Progenitor cell of endocrine pancreas (in vitro differentiated cells): ENCODE data around the gene LPCAT1. TPM values are rescaled to one million over a fixed set of nuclear protein-coding genes. Genes with fewer than 3 reads are reported as not detected.
"Not testable (repeated sequence)": the region's sequence is repeated elsewhere in the genome, so short reads cannot be mapped to it uniquely, and the experiment has no call there.

Experiments
- DNase-seq: peaks from one replicate; pipeline ENCODE4 v3.0.0; 2021; ENCODE audit warnings: low spot score; ENCODE audit not compliant: unreplicated experiment
- H3K27ac Mint-ChIP-seq: 2 replicates; pipeline ENCODE4 v1.8.0; 2021; ENCODE audit warnings: mild to moderate bottlenecking, moderate library complexity, mixed read lengths
- H3K27me3 Mint-ChIP-seq: 2 replicates; pipeline ENCODE4 v1.8.0; 2021; ENCODE audit warnings: mixed read lengths
- H3K36me3 Mint-ChIP-seq: 2 replicates; pipeline ENCODE4 v1.8.0; 2022; ENCODE audit warnings: mixed read lengths; ENCODE audit not compliant: insufficient read depth
- H3K4me1 Mint-ChIP-seq: 2 replicates; pipeline ENCODE4 v1.8.0; 2021; ENCODE audit warnings: low read depth, mixed read lengths
- H3K4me3 Mint-ChIP-seq: 2 replicates; pipeline ENCODE4 v1.8.0; 2021; ENCODE audit warnings: low read depth, mild to moderate bottlenecking, moderate library complexity, mixed read lengths
- H3K9me3 Mint-ChIP-seq: 2 replicates; pipeline ENCODE4 v1.8.0; 2021; ENCODE audit warnings: low read depth, mixed read lengths
- CTCF ChIP-seq: fragments of 200-600 bp; sonication (generic); IDR thresholded peaks from one replicate; pipeline ENCODE4 v1.5.0; 2021; ENCODE audit warnings: antibody characterized with exemption, mild to moderate bottlenecking; ENCODE audit not compliant: unreplicated experiment
- total RNA-seq: library from RNA; stranded (reverse); gene quantifications from 2 replicates; pipeline ENCODE4 v1.2.1, GENCODE V29; 2021

Gene LPCAT1
- total RNA-seq, 1 donor from 2014 or later: 73.3 TPM

DNA sequence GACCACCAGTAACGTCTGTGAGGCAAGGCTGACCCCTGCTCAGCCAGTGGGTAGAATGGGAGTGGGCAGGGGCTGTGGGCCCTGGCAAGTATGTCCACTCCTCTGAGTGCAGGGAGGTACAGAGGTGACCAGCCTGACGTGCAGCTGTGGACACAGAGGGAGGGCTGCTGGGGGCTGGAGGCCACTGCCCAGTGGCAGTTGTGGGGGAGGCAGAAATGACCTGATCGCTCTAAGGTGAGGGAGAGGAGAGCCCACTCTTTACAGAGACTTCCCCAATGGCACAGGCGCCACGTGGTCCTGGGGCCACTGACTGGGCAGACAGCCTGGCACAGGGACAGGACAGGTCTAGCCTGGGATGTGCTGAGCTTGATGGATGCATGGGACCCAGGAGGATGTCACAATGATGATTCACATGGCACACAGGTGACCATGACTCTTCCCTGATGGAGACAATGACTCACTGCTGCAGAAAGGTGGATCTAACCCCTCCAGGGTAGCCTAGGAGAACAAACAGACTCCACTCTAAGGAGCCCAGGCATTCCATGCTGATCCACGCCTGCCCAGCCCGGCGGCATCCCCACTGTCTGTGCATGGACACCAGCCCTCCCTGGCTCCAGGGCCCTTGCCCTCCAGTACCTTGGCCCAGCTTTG, 7.7 kb downstream of the LPCAT1 start:
- Mint-ChIP-seq H3K36me3 (peaks cover 3% of the 10 kb centered on the region), H3K4me3 (no peak overlapping the region), H3K27ac (peak overlapping the region; percentile 19), H3K9me3 (no peaks in the 10 kb centered on the region), H3K27me3 (no peaks in the 10 kb centered on the region), H3K4me1 (peaks cover 15% of the 10 kb centered on the region)
- TF ChIP-seq CTCF: no peak
- DNase-seq: peak; percentile 8

DNA sequence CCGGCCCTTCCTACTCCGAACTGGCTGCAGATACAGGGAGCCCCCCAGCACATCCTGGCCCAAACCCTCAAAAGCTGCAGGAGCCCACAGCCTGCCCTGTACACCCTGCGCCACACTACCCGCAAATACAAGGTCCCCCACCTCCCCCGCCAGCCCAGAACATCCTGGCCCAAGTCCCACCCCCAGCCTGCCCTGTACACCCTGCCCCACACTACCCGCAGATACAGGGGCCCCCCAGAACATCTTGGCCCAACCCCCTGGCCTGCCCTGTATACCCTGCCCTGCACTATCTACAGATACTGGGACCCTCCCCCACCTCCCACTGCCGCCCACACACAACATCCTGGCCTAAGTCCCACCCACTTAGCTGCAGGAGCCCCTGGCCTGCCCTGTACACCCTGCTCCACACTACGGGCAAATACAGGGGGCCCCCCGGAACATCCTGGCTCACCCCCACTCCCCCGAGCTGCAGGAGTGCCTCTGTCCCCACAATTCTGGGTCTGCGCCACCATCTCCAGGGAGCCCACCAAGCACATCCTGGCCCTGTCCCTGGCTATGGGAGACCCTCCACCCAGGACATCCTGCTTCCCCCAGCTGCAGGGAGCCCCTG, 8.3 kb downstream of the LPCAT1 start:
- Mint-ChIP-seq H3K9me3 (no peaks in the 10 kb centered on the region), H3K27ac (peak overlapping the region; percentile 92), H3K4me1 (peaks cover 15% of the 10 kb centered on the region), H3K36me3 (peaks cover 3% of the 10 kb centered on the region), H3K4me3 (no peak overlapping the region), H3K27me3 (no peaks in the 10 kb centered on the region)
- peak; percentile 9 for DNase-seq
- TF ChIP-seq CTCF: no peak

GRCh38 chr5:1514819-1515310, 8.9 kb downstream of the LPCAT1 start:
- Mint-ChIP-seq H3K4me3 (peak overlapping the region; percentile 31), H3K27ac (peak overlapping the region; percentile 92), H3K4me1 (peaks cover 15% of the 10 kb centered on the region)
- H3K36me3 Mint-ChIP-seq, H3K9me3 Mint-ChIP-seq, H3K27me3 Mint-ChIP-seq: not testable (repeated sequence)
- peak; percentile 33 for DNase-seq

- peak overlapping the region; percentile 92 for H3K27ac Mint-ChIP-seq
- no peak for TF ChIP-seq CTCF
Observed at GRCh38 chr5:1514027-1514818, 9.5 kb downstream of the LPCAT1 start.

GRCh38 chr5:1513326-1514026, 10.3 kb downstream of the LPCAT1 start:
- H3K27ac Mint-ChIP-seq: peak overlapping the region; percentile 73
- H3K36me3 Mint-ChIP-seq: peaks cover 5% of the 10 kb centered on the region
- H3K4me3 Mint-ChIP-seq: no peak overlapping the region
- H3K9me3 Mint-ChIP-seq: no peaks in the 10 kb centered on the region
- DNase-seq: peak; percentile 3
- peaks cover 15% of the 10 kb centered on the region for H3K4me1 Mint-ChIP-seq
- H3K27me3 Mint-ChIP-seq: no peaks in the 10 kb centered on the region
- TF ChIP-seq CTCF: no peak

More at GRCh38 chr5:1514027-1514818, 9.5 kb downstream of the LPCAT1 start:
- H3K4me1 Mint-ChIP-seq: peaks cover 15% of the 10 kb centered on the region
- H3K9me3 Mint-ChIP-seq: no peaks in the 10 kb centered on the region
- H3K4me3 Mint-ChIP-seq: peak overlapping the region; percentile 31
- peaks cover 5% of the 10 kb centered on the region for H3K36me3 Mint-ChIP-seq
- no peaks in the 10 kb centered on the region for H3K27me3 Mint-ChIP-seq
- peak; percentile 7 for DNase-seq
